K562 (cell line): ENCODE results near the gene FUT9. TPM values are rescaled to one million over a fixed set of nuclear protein-coding genes. Genes with fewer than 3 reads are reported as not detected.

Experiments
- ATAC-seq: fragments of 200-7000 bp; cut with Tn5 transposase; 3 replicates; pipeline ENCODE4 v1.9.1; 2020; ENCODE audit warnings: moderate library complexity
- BruUV-seq: library from RNA; stranded (reverse); fragments of 400-500 nt; replicated peaks from 2 replicates; lab custom pipeline; 2021; lab: Mats Ljungman, UMichigan
- CTCF ChIA-PET: fragments of 300-600 bp; formaldehyde crosslinking; extraction: SDS; loops from one replicate; lab custom pipeline; 2021; ENCODE audit warnings: low intra/inter-chr PET ratio; lab: Yijun Ruan, JAX
- POLR2A ChIA-PET: fragments of 300-600, 350-650 bp; sonication (Branson Sonifier 250); formaldehyde crosslinking; extraction: SDS; loops from one replicate; lab custom pipeline; 2021; ENCODE audit warnings: antibody characterized with exemption, inconsistent platforms; lab: Yijun Ruan, JAX
- DNase-seq, 4 experiments: peaks; one replicate each; pipeline versions ENCODE4 v3.0.0 to v3.0.0-alpha.2; 2011 to 2018; ENCODE audit warnings: low spot score in 3 of 4, mixed read lengths in 3 of 4; ENCODE audit errors: extremely low read depth in 1 of 4
- FAIRE-seq: peaks from 2 replicates; lab custom pipeline; 2011; peaks lifted over from hg19 to GRCh38; lab: Jason Lieb, UNC
- H2AFZ ChIP-seq: 2 replicates; pipeline ENCODE4 v1.6.0; 2011; ENCODE audit warnings: low read depth, low read length, control low read depth, inconsistent platforms
- H3K27ac ChIP-seq: fragments of 200-600 bp; 3 replicates; pipeline ENCODE4 v1.8.0; 2011; ENCODE audit warnings: low read depth, mild to moderate bottlenecking, control low read depth, inconsistent platforms, low read length, moderate library complexity, mixed read lengths; ENCODE audit errors: extremely low read depth
- H3K27me3 ChIP-seq, 2 experiments: fragments of 300-600 bp in 1 of 2; 2 replicates in 1 of 2; 3 replicates in 1 of 2; pipeline versions ENCODE4 v1.6.0 to v1.8.0; 2011; ENCODE audit warnings: inconsistent platforms in 2 of 2, low read length in 2 of 2, mild to moderate bottlenecking in 1 of 2, mixed read lengths in 1 of 2, moderate library complexity in 1 of 2; ENCODE audit not compliant: control insufficient read depth in 2 of 2, insufficient read depth in 2 of 2
- H3K36me3 ChIP-seq: fragments of 300-600 bp; 3 replicates; pipeline ENCODE4 v1.8.0; 2011; ENCODE audit warnings: mild to moderate bottlenecking, low read length, inconsistent platforms; ENCODE audit not compliant: control insufficient read depth, insufficient read depth
- H3K4me1 ChIP-seq, 2 experiments: fragments of 200-600 bp in 1 of 2; replicated peaks in 1 of 2; 2 replicates in 1 of 2; 3 replicates in 1 of 2; pipeline versions ENCODE4 v1.5.1 to v1.8.0; 2011; ENCODE audit warnings: inconsistent platforms in 2 of 2, low read length in 2 of 2, mild to moderate bottlenecking in 1 of 2, mixed read lengths in 1 of 2, moderate library complexity in 1 of 2; ENCODE audit not compliant: control insufficient read depth in 2 of 2, insufficient read depth in 2 of 2
- H3K4me2 ChIP-seq: 2 replicates; pipeline ENCODE4 v1.6.1; 2011; ENCODE audit warnings: low read length, control low read depth, inconsistent platforms, mixed read lengths; ENCODE audit not compliant: insufficient read depth
- H3K4me3 ChIP-seq: fragments of 200-600 bp; sonication (generic), shearing (Covaris generic); 2 replicates; pipeline ENCODE4 v1.5.1; 2016; ENCODE audit warnings: control low read depth, inconsistent platforms
- H3K79me2 ChIP-seq: fragments of 200-600 bp; 3 replicates; pipeline ENCODE4 v1.8.0; 2011; ENCODE audit warnings: low read length, inconsistent platforms; ENCODE audit not compliant: control insufficient read depth, insufficient read depth
- H3K9ac ChIP-seq, 2 experiments: 2 replicates each; pipeline versions ENCODE4 v1.6.0 to v1.6.1; 2011; ENCODE audit warnings: low read depth in 2 of 2, low read length in 2 of 2, control low read depth in 1 of 2, inconsistent platforms in 1 of 2, mild to moderate bottlenecking in 1 of 2, mixed read lengths in 1 of 2; ENCODE audit not compliant: insufficient read depth in 1 of 2
- H3K9me1 ChIP-seq: one replicate; pipeline ENCODE4 v1.6.0; 2011; ENCODE audit warnings: inconsistent platforms, mild to moderate bottlenecking, low read length, moderate library complexity; ENCODE audit not compliant: control insufficient read depth, insufficient read depth
- H3K9me3 ChIP-seq: replicated peaks from 2 replicates; pipeline ENCODE4 v1.5.1; 2011; ENCODE audit warnings: low read depth, low read length, inconsistent platforms; ENCODE audit not compliant: control insufficient read depth, insufficient read depth
- H4K20me1 ChIP-seq: replicated peaks from 2 replicates; pipeline ENCODE4 v1.6.1; 2011; ENCODE audit warnings: low read length, inconsistent platforms, mixed read lengths; ENCODE audit not compliant: control insufficient read depth, insufficient read depth
- CC2D1A ChIP-seq: fragments of 450-650 bp; IDR thresholded peaks from 2 replicates; pipeline ENCODE4 v1.6.1; 2017; ENCODE audit warnings: mild to moderate bottlenecking
- CHD1 ChIP-seq: fragments of 200-600 bp; sonication (generic); IDR thresholded peaks from one replicate; pipeline ENCODE4 v1.6.1; 2012; ENCODE audit warnings: mild to moderate bottlenecking, moderate library complexity, low read length, inconsistent platforms
- DIDO1 ChIP-seq: fragments of 450-650 bp; IDR thresholded peaks from 2 replicates; pipeline ENCODE4 v1.6.1; 2016; ENCODE audit warnings: low read depth, missing biosample characterization, missing genetic modification characterization
- NUFIP1 ChIP-seq: fragments of 450-650 bp; IDR thresholded peaks from 2 replicates; pipeline ENCODE4 v1.6.1; 2018; ENCODE audit not compliant: partially characterized antibody
- PCBP1 ChIP-seq: fragments of 200-400 bp; formaldehyde crosslinking; IDR thresholded peaks from 2 replicates; pipeline ENCODE4 v1.6.1; 2018; ENCODE audit warnings: mild to moderate bottlenecking, low read depth, low read length; ENCODE audit not compliant: poor library complexity, severe bottlenecking
- SMAD1 ChIP-seq: fragments of 150-350 bp; IDR thresholded peaks from 2 replicates; pipeline ENCODE4 v1.6.1; 2014; ENCODE audit warnings: low read length, low read depth; ENCODE audit not compliant: partially characterized antibody
- ZNF717 ChIP-seq: fragments of 250-450 bp; sonication (Bioruptor Pico); IDR thresholded peaks from 2 replicates; pipeline ENCODE4 v1.5.0; 2021
- WGBS: fragments of 100-300 bp; shearing (Covaris generic); methylation state at CpG from one replicate; pipeline ENCODE4 v1.1.6; 2016; ENCODE audit warnings: low coverage, mixed read lengths; ENCODE audit not compliant: insufficient coverage; ENCODE audit errors: missing lambda C conversion rate; 5-methylcytosine and 5-hydroxymethylcytosine counted together
- in situ Hi-C: fragments of 300-500 bp; cut with MboI; formaldehyde crosslinking; loops from 4 replicates; pipeline ENCODE4 v1.15.0; 2018; ENCODE audit warnings: inconsistent platforms, mixed read lengths
- intact Hi-C: fragments of 100-400 bp; cut with micrococcal nuclease; formaldehyde crosslinking; loops from 2 replicates; pipeline ENCODE4 v1.14.2; 2022
- polyA plus RNA-seq, 8 experiments: library from polyadenylated mRNA; depleted of rRNA in 4 of 8; stranded (reverse) in 5 of 8; unstranded in 3 of 8; fragments of >200 nt; fragmentation: Nextera tagmentation in 2 of 8; fragmentation: Illumina TruSeq in 1 of 8; extraction: Ambion mirVana in 2 of 8; extraction: Trizol in 1 of 8; gene quantifications; 2 replicates each; pipeline versions ENCODE4 v1.2.1 to v1.2.3, GENCODE V29; 2011 to 2014; ENCODE audit warnings: inconsistent platforms in 1 of 8, missing spikeins in 1 of 8
- total RNA-seq, 7 experiments: library from RNA; depleted of rRNA in 6 of 7; stranded (reverse); fragments of >200 nt in 6 of 7; fragmentation: Illumina TruSeq in 2 of 7; extraction: Trizol in 2 of 7; gene quantifications; 2 replicates each; pipeline versions ENCODE4 v1.2.1 to v1.2.3, GENCODE V29; 2011 to 2021; ENCODE audit warnings: low replicate concordance in 1 of 7
- TF ChIP-seq, protein P1 (sequence below): fragments of 250-450 bp; sonication (Bioruptor Pico); IDR thresholded peaks from 2 replicates; pipeline ENCODE4 v1.8.0; 2022; ENCODE audit warnings: moderate library complexity, mild to moderate bottlenecking, inconsistent platforms
- TF ChIP-seq, protein P2 (sequence below): fragments of 250-450 bp; sonication (Bioruptor Pico); IDR thresholded peaks from 2 replicates; pipeline ENCODE4 v1.8.0; 2022; ENCODE audit warnings: moderate library complexity, mild to moderate bottlenecking, inconsistent platforms
- TF ChIP-seq, protein P3 (sequence below): fragments of 450-650 bp; IDR thresholded peaks from 2 replicates; pipeline ENCODE4 v1.6.1; 2017; ENCODE audit warnings: antibody characterized with exemption, mild to moderate bottlenecking

Gene FUT9
- total and polyA plus RNA-seq, 9 of the 15 experiments (the other 6 are each of a cell fraction or from before 2014, with no cell fraction given) = not detected

DNA sequence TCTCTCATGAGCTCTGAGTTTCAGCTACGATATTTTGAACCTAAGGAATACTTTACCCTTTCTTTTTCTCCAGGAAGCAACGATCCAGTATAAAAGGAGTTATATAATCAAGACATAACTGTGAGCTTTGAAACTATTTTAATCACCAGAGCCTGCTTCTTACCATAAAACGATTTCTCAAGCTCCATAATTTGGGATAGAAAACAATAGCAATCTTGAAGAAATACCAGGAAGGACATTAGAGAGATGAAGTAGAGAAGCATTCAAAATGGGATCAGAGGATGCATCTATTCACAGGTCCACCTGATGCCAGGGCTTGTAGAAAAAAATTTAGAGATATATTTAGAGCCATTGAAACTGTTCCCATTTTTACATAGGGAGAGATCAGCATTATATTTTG, 135.9 kb downstream of the FUT9 start:
- no peaks in the 10 kb centered on the region for H3K4me1 ChIP-seq
- ATAC-seq = no peak
- no peak overlapping the region for H3K4me3 ChIP-seq
- no peak for DNase-seq
- no peak overlapping the region for H3K4me2 ChIP-seq
- ChIA-PET CTCF (no interaction called here), POLR2A (no interaction called here)
- 0% methylated on average over 3 of the region's 3 CpGs for WGBS
- H2AFZ ChIP-seq = no peak overlapping the region
- H3K9me1 ChIP-seq = no peaks in the 10 kb centered on the region
- H4K20me1 ChIP-seq = no peaks in the 10 kb centered on the region
- H3K27me3 ChIP-seq = no peaks in the 10 kb centered on the region
- H3K79me2 ChIP-seq = no peaks in the 10 kb centered on the region
- no peaks in the 10 kb centered on the region for H3K36me3 ChIP-seq
- BruUV-seq = no TSS peak
- H3K9ac ChIP-seq = no peak overlapping the region
- FAIRE-seq = no peak
- TF ChIP-seq PCBP1 (no peak), SMAD1 (no peak), NUFIP1 (no peak), DIDO1 (tag) (no peak), CHD1 (no peak), ZNF717 (no peak)
- in situ Hi-C loops = no loop called here
- H3K27ac ChIP-seq = no peak overlapping the region
- intact Hi-C loops = no loop called here
- no peaks in the 10 kb centered on the region; the same call in 1 of the 2 replicates for H3K9me3 ChIP-seq

DNA sequence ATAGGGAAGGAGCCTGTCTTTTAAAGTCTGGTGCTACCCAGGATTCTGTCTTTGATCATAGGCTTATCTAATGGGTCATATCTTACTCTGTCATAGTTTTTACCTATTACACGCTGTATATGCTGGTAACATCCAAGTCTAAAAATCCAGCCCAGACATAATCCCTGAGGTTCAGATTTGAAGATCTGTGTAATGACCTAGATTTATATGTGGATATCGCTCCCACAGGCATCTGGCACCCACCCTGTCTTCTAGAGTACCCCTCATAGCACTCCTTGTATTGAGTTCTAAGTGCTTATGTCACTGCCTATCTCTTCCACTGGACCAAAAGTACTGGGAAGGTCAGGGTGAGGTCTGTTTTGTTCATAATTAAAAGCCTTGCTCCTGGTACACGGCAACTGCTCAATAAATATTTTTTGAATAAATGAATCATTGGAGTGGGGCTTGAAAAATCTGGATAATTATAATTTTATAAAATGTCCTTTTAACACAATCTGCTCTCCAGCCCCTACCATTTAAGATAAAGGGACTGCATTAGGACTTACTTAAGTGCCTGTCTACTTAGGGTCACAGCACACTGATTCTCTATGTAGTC, 136.4 kb downstream of the FUT9 start:
- DNase-seq (no peak), ATAC-seq (no peak), FAIRE-seq (no peak)
- Histone ChIP-seq H3K4me1 (no peaks in the 10 kb centered on the region), H3K79me2 (no peaks in the 10 kb centered on the region), H3K27me3 (no peaks in the 10 kb centered on the region), H3K27ac (no peak overlapping the region), H3K4me2 (no peak overlapping the region), H2AFZ (no peak overlapping the region), H3K4me3 (no peak overlapping the region), H3K9ac (no peak overlapping the region), H4K20me1 (no peaks in the 10 kb centered on the region), H3K9me3 (no peaks in the 10 kb centered on the region; the same call in 1 of the 2 replicates), H3K9me1 (no peaks in the 10 kb centered on the region), H3K36me3 (no peaks in the 10 kb centered on the region)
- 0% methylated on average over 3 of the region's 3 CpGs for WGBS
- CTCF ChIA-PET = no interaction called here
- in situ Hi-C loops (no loop called here), intact Hi-C loops (no loop called here)
- no TSS peak for BruUV-seq
- POLR2A ChIA-PET = no interaction called here
- TF ChIP-seq, protein P1, sequence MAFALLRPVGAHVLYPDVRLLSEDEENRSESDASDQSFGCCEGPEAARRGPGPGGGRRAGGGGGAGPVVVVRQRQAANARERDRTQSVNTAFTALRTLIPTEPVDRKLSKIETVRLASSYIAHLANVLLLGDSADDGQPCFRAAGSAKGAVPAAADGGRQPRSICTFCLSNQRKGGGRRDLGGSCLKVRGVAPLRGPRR (CRISPR knock-in tag) = no peak
- TF ChIP-seq, protein P2, sequence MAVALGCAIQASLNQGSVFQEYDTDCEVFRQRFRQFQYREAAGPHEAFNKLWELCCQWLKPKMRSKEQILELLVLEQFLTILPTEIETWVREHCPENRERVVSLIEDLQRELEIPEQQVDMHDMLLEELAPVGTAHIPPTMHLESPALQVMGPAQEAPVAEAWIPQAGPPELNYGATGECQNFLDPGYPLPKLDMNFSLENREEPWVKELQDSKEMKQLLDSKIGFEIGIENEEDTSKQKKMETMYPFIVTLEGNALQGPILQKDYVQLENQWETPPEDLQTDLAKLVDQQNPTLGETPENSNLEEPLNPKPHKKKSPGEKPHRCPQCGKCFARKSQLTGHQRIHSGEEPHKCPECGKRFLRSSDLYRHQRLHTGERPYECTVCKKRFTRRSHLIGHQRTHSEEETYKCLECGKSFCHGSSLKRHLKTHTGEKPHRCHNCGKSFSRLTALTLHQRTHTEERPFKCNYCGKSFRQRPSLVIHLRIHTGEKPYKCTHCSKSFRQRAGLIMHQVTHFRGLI (CRISPR knock-in tag) = no peak
- no peak for TF ChIP-seq CC2D1A
- TF ChIP-seq, protein P3, sequence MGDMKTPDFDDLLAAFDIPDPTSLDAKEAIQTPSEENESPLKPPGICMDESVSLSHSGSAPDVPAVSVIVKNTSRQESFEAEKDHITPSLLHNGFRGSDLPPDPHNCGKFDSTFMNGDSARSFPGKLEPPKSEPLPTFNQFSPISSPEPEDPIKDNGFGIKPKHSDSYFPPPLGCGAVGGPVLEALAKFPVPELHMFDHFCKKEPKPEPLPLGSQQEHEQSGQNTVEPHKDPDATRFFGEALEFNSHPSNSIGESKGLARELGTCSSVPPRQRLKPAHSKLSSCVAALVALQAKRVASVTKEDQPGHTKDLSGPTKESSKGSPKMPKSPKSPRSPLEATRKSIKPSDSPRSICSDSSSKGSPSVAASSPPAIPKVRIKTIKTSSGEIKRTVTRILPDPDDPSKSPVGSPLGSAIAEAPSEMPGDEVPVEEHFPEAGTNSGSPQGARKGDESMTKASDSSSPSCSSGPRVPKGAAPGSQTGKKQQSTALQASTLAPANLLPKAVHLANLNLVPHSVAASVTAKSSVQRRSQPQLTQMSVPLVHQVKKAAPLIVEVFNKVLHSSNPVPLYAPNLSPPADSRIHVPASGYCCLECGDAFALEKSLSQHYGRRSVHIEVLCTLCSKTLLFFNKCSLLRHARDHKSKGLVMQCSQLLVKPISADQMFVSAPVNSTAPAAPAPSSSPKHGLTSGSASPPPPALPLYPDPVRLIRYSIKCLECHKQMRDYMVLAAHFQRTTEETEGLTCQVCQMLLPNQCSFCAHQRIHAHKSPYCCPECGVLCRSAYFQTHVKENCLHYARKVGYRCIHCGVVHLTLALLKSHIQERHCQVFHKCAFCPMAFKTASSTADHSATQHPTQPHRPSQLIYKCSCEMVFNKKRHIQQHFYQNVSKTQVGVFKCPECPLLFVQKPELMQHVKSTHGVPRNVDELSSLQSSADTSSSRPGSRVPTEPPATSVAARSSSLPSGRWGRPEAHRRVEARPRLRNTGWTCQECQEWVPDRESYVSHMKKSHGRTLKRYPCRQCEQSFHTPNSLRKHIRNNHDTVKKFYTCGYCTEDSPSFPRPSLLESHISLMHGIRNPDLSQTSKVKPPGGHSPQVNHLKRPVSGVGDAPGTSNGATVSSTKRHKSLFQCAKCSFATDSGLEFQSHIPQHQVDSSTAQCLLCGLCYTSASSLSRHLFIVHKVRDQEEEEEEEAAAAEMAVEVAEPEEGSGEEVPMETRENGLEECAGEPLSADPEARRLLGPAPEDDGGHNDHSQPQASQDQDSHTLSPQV = no peak
